Suppressor macrophage treated with lipopolysaccharide for 1 hour (primary cell): ENCODE data around the gene KRT6B.
"Not testable (repeated sequence)": the region's sequence is repeated elsewhere in the genome, so short reads cannot be mapped to it uniquely, and the experiment has no call there.

ENCODE experiments used
- DNase-seq, 3 donors: peaks; one replicate each; pipeline ENCODE4 v3.0.0-alpha.2; 2020 to 2022

KRT6B gene

GRCh38 chr12:52452101-52452500 lies at the start of gene KRT6B:
Gene KRT6B, minus strand, starts transcription at chr12:52452146. Its CDS starts 68 bp downstream, at chr12:52452078.
- no peak for DNase-seq

GRCh38 chr12:52501490-52501889 lies 49.5 kb upstream of the KRT6B start:
- DNase-seq = no peak

- not testable (repeated sequence) for DNase-seq
Measured at GRCh38 chr12:52500574-52500973, 48.6 kb upstream of the KRT6B start.

GRCh38 chr12:52499806-52500560 lies 48.0 kb upstream of the KRT6B start:
- no peak for DNase-seq

GRCh38 chr12:52498946-52499345 lies 47.0 kb upstream of the KRT6B start:
- DNase-seq = no peak

GRCh38 chr12:52497975-52498374 lies 46.0 kb upstream of the KRT6B start:
- no peak for DNase-seq

- no peak for DNase-seq
Measured at GRCh38 chr12:52496590-52497071, 44.7 kb upstream of the KRT6B start.

GRCh38 chr12:52496054-52496453 lies 44.1 kb upstream of the KRT6B start:
- DNase-seq = no peak

- DNase-seq = no peak
Measured at GRCh38 chr12:52495389-52495788, 43.4 kb upstream of the KRT6B start.

- DNase-seq = no peak
Measured at GRCh38 chr12:52494518-52494917, 42.6 kb upstream of the KRT6B start.

GRCh38 chr12:52494100-52494499 lies 42.2 kb upstream of the KRT6B start:
- DNase-seq = peak in 1 of 3 donors; percentile 12

- no peak for DNase-seq
Measured at GRCh38 chr12:52493172-52493571, 41.2 kb upstream of the KRT6B start, which contains the start of gene KRT6A. Gene KRT6A, minus strand, starts transcription at chr12:52493257. Its CDS starts 69 bp downstream, at chr12:52493188.

GRCh38 chr12:52492405-52492804 lies 40.5 kb upstream of the KRT6B start:
- DNase-seq = not testable (repeated sequence)

- DNase-seq = not testable (repeated sequence)
Measured at GRCh38 chr12:52491495-52491894, 39.5 kb upstream of the KRT6B start.

GRCh38 chr12:52488736-52489135 lies 36.8 kb upstream of the KRT6B start:
- no peak for DNase-seq

GRCh38 chr12:52487744-52488443 lies 35.9 kb upstream of the KRT6B start:
- DNase-seq = not testable (repeated sequence)

GRCh38 chr12:52487211-52487610 lies 35.3 kb upstream of the KRT6B start:
- DNase-seq = no peak

- no peak for DNase-seq
Measured at GRCh38 chr12:52486166-52487105, 34.5 kb upstream of the KRT6B start.

GRCh38 chr12:52480073-52480472 lies 28.1 kb upstream of the KRT6B start:
- DNase-seq = no peak

GRCh38 chr12:52477651-52478050 lies 25.7 kb upstream of the KRT6B start:
- no peak for DNase-seq

GRCh38 chr12:52474212-52474611 lies 22.3 kb upstream of the KRT6B start:
- DNase-seq = no peak

- no peak for DNase-seq
Measured at GRCh38 chr12:52473768-52474167, 21.8 kb upstream of the KRT6B start, which contains the start of gene KRT6C. Gene KRT6C, minus strand, starts transcription at chr12:52473805. Its CDS starts 68 bp downstream, at chr12:52473737.

GRCh38 chr12:52469853-52470252 lies 17.9 kb upstream of the KRT6B start:
- DNase-seq = no peak
